Kidney epithelial cell (primary cell): ENCODE measurements around the gene APBB2. TPM values are rescaled to one million over a fixed set of nuclear protein-coding genes. Genes with fewer than 3 reads are reported as not detected.

Experiments
- DNase-seq: peaks from one replicate; pipeline ENCODE4 v3.0.0-alpha.2; 2010; ENCODE audit warnings: low read depth
- H3K27me3 ChIP-seq: 2 replicates; pipeline ENCODE4 v1.6.0; 2011; ENCODE audit warnings: low read length; ENCODE audit not compliant: control insufficient read depth, insufficient read depth
- H3K36me3 ChIP-seq: 2 replicates; pipeline ENCODE4 v1.5.1; 2011; ENCODE audit warnings: low read length; ENCODE audit not compliant: control insufficient read depth, insufficient read depth
- H3K4me3 ChIP-seq: 2 replicates; pipeline ENCODE4 v1.5.1; 2011; ENCODE audit warnings: low read depth, mild to moderate bottlenecking, control low read depth, low read length
- CTCF ChIP-seq: IDR thresholded peaks from 2 replicates; pipeline ENCODE4 v1.5.1; 2011; ENCODE audit warnings: mild to moderate bottlenecking, moderate library complexity, low read length, control low read depth, inconsistent platforms; ENCODE audit not compliant: insufficient read depth, poor library complexity, severe bottlenecking
- total RNA-seq: library from RNA; depleted of rRNA; stranded (reverse); fragments of >200 nt; gene quantifications from 2 replicates; pipeline ENCODE4 v1.2.3, GENCODE V29; 2015

The APBB2 gene
- total RNA-seq, 1 donor from 2014 or later, result 52.0 TPM

GRCh38 chr4:41215155-41215554 is 813 bp upstream of the APBB2 start:
- DNase-seq, result no peak
- Histone ChIP-seq H3K27me3 (no peaks in the 10 kb centered on the region), H3K4me3 (no peak overlapping the region), H3K36me3 (no peaks in the 10 kb centered on the region)
- TF ChIP-seq CTCF, result no peak

GRCh38 chr4:41214825-41215146 is 444 bp upstream of the APBB2 start:
- no peak for TF ChIP-seq CTCF
- no peaks in the 10 kb centered on the region for H3K36me3 ChIP-seq
- DNase-seq, result no peak
- no peak overlapping the region for H3K4me3 ChIP-seq
- H3K27me3 ChIP-seq, result no peaks in the 10 kb centered on the region

- DNase-seq, result no peak
Observed at GRCh38 chr4:41213625-41214135, 662 bp downstream of the APBB2 start.

GRCh38 chr4:41212616-41213203 is 1.6 kb downstream of the APBB2 start:
- no peak for DNase-seq
- no peaks in the 10 kb centered on the region for H3K36me3 ChIP-seq
- peak overlapping the region; percentile 91 for H3K4me3 ChIP-seq
- TF ChIP-seq CTCF, result peak; percentile 74
- H3K27me3 ChIP-seq, result no peaks in the 10 kb centered on the region

More at GRCh38 chr4:41213625-41214135, 662 bp downstream of the APBB2 start:
- Histone ChIP-seq H3K36me3 (no peaks in the 10 kb centered on the region), H3K4me3 (peak overlapping the region; percentile 91), H3K27me3 (no peaks in the 10 kb centered on the region)
- no peak for TF ChIP-seq CTCF

- H3K4me3 ChIP-seq, result peak overlapping the region; percentile 91
- no peak for TF ChIP-seq CTCF
- no peaks in the 10 kb centered on the region for H3K36me3 ChIP-seq
- no peak for DNase-seq
- no peaks in the 10 kb centered on the region for H3K27me3 ChIP-seq
Observed at GRCh38 chr4:41211951-41212615, 2.3 kb downstream of the APBB2 start.
